GM12891 (cell line): ENCODE results near the gene INSIG1.
A peak's percentile ranks its signal among the peaks of the same experiment; 100 is the strongest.

Source experiments
- DNase-seq: peaks from one replicate; pipeline ENCODE4 v3.0.0; 2011; ENCODE audit warnings: low spot score; ENCODE audit not compliant: insufficient read length
- FAIRE-seq: peaks from 2 replicates; lab custom pipeline; 2011; peaks lifted over from hg19 to GRCh38; lab: Jason Lieb, UNC
- PAX5 ChIP-seq: IDR thresholded peaks from 2 replicates; pipeline ENCODE4 v1.6.1; 2011; ENCODE audit warnings: low read length, moderate library complexity, mild to moderate bottlenecking; ENCODE audit not compliant: insufficient read depth, severe bottlenecking
- POLR2A ChIP-seq: IDR thresholded peaks from 2 replicates; pipeline ENCODE4 v1.6.1; 2011; ENCODE audit warnings: low read depth, low read length, control low read depth
- POLR2AphosphoS5 ChIP-seq: IDR thresholded peaks from 2 replicates; pipeline ENCODE4 v1.6.1; 2011; ENCODE audit warnings: low read depth, low read length, control low read depth
- POU2F2 ChIP-seq: IDR thresholded peaks from 2 replicates; pipeline ENCODE4 v1.6.1; 2011; ENCODE audit warnings: low read depth, mild to moderate bottlenecking, control low read depth, low read length, moderate library complexity
- SPI1 ChIP-seq: IDR thresholded peaks from 2 replicates; pipeline ENCODE4 v1.6.1; 2011; ENCODE audit warnings: low read depth, low read length, control low read depth
- TAF1 ChIP-seq: IDR thresholded peaks from 2 replicates; pipeline ENCODE4 v1.6.1; 2011; ENCODE audit warnings: low read depth, low read length, control low read depth

The INSIG1 gene

GRCh38 chr7:155274633-155275355, 22.9 kb upstream of the INSIG1 start:
- TF ChIP-seq POLR2A (no peak), POU2F2 (no peak), PAX5 (no peak), POLR2AphosphoS5 (no peak), SPI1 (no peak), TAF1 (no peak)
- FAIRE-seq (no peak), DNase-seq (no peak)

DNA sequence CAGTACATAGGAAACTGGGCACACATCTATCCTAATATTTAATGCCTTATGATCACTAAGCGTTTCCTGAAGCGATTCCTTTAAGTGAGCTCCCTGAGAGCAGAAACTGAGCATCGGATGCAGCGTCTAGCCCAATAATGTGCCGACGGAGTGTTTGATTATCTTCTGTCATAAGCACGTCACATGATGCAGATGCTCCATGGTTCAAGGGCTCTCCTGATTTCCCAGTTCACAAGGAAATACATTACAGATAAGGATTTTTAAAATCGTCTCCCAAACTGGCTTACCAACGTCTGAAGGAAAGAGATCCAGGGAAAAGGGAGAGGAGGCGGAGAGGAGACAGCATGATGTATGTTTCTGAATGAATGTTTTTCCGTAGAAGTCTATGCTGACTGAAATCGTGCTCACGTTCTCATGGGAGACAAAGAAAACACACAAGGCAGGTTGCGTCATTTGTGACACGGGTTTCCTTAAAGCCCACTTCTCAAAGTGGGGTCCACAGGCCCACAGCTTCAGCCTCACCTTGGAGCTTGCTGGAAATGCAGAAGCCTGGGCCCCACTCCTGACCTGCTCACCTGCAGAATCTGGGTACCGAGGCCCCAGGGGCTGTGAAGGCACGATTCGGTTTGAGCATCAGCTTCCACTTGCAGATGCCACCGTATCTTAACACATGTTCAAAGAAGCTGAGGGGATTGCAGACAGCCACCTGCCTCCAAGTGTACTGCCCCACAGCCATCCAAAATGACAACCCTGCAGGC, 21.5 kb upstream of the INSIG1 start:
- FAIRE-seq, result no peak
- TF ChIP-seq POLR2A (no peak), PAX5 (no peak), POU2F2 (no peak), SPI1 (no peak), POLR2AphosphoS5 (no peak), TAF1 (no peak)
- DNase-seq, result no peak

DNA sequence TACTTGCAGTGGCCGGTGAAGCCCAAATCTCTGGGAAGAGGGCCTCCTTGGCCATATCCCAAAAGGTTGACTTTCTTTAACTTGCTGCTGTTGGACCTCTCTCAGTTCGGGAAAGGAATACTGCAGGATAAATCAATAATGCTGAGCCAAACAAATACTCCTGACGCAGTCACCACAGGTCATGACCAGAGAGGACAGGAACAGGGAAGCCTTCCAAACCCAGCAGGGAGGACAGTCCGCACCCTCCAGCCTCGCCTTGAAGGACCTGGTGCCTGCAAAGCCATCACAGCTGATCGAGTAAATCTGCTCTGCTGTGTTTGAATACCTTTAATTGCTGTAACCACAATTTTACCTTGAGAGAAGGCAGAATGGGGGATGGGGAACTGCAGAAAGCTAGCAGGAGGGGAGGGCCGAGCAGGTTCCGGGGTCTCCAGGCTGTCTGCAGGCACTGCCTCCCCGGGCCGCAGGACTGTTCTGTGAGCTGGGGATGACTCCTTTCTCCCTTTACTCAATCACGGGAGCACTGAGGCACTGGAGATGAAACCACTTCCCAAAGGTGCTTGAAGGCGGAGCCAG, 20.8 kb upstream of the INSIG1 start:
- DNase-seq (no peak), FAIRE-seq (no peak)

DNA sequence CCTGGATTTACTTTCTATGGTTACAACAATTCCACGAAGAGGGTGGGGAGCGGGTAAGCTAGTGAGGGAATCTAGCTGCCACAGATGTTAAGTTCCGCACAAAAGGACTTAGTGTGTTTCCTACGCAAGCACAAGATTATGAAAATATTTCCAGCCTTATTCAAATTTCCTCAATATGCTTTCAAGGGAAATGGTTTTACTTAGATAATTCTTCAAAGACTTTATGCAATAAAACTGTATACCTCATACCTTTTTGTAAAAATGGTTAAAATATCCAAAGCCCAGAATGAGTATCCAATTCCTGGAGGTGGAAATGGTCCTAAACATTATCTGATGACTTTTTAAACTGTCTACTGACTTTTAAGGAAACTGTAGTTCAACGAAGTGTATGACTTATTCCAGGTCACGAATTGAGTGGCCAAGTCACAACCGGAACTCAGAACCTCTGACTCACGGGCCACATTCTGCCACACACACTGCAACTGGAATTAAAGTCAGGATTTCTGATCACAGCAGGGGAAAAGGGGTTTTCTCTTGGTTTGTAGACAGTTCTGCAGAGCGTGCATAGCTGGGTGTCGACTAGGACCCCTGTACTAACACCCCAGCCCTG, 20.2 kb upstream of the INSIG1 start:
- DNase-seq, result no peak
- TF ChIP-seq POLR2A, result no peak
- TF ChIP-seq TAF1, result no peak
- no peak for TF ChIP-seq POLR2AphosphoS5
- TF ChIP-seq SPI1, result no peak
- TF ChIP-seq PAX5, result no peak
- no peak for TF ChIP-seq POU2F2
- no peak for FAIRE-seq

More for the DNA sequence above, 20.8 kb upstream of the INSIG1 start:
- TF ChIP-seq SPI1 (no peak), POLR2A (no peak), POLR2AphosphoS5 (no peak), PAX5 (no peak), POU2F2 (no peak), TAF1 (no peak)

DNA sequence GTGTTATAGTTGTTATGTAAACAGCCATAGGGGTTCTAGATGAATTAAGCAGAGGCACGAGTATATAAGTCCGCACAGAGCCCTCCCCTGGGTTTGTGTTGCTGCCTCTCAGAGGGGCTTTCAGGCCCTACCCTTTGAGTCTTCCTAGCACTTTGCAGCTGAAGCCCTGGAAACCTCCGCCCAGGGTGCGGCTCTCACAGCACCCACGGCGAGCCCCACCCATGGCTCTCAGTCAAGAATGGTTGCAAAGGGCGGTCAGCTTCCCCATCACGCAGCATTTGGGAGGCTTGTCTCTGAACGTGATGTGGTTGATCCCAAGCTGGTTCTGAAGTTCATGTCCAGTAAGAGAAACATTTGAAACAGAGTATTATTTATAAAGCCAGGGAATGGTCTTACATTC, 18.8 kb upstream of the INSIG1 start:
- FAIRE-seq, result no peak
- TF ChIP-seq PAX5 (no peak), POU2F2 (no peak), SPI1 (no peak), POLR2AphosphoS5 (no peak), TAF1 (no peak), POLR2A (no peak)

DNA sequence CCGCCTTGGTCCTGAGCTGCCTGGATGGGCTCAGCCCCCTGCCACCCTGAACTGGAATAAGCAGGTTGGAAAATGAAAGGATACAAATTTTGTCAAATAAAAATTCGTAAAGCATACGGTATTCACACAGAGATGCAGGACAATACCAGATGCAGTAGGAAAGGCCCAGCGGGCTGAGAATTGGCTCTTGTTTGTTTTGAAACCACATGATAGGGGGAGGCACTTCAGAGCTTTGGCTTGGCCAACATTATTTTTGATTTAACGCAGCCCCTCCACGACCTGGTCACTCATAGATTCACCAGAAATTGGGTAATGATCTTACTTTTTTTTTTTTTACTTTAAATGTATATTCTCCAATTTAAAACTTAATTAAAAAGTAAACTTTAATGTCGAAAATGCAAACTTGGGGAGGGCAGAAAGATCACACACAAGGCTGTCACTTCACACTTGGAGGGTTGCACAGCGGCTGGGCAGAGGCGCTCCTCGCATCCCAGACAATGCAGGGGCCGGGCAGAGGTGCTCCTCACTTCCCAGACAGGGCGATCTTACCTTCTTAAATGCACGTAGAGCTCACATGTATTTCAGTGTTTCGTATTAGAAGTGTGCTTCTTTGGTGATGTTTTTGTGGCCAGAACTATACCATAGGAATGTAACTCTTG, 17.8 kb upstream of the INSIG1 start:
- TF ChIP-seq POU2F2, result no peak
- TF ChIP-seq TAF1, result no peak
- no peak for TF ChIP-seq POLR2AphosphoS5
- no peak for DNase-seq
- FAIRE-seq, result no peak

More for the DNA sequence above, 18.8 kb upstream of the INSIG1 start:
- no peak for DNase-seq

GRCh38 chr7:155280446-155281397, 17.0 kb upstream of the INSIG1 start:
- FAIRE-seq, result no peak
- no peak for TF ChIP-seq POU2F2
- no peak for TF ChIP-seq POLR2AphosphoS5
- no peak for TF ChIP-seq TAF1
- no peak for TF ChIP-seq POLR2A
- TF ChIP-seq SPI1, result no peak
- no peak for TF ChIP-seq PAX5
- DNase-seq, result no peak

- DNase-seq (no peak), FAIRE-seq (peak; percentile 33)
- TF ChIP-seq PAX5 (no peak), POU2F2 (no peak), POLR2AphosphoS5 (no peak), SPI1 (no peak), TAF1 (no peak), POLR2A (no peak)
Observed at GRCh38 chr7:155281398-155281969, 16.2 kb upstream of the INSIG1 start.
